HepG2 (cell line): ENCODE measurements around the gene SPG7. TPM values are rescaled to one million over a fixed set of nuclear protein-coding genes. Genes with fewer than 3 reads are reported as not detected.

Experiments used
- AGO2 ChIP-seq: fragments of 200-400 bp; formaldehyde crosslinking; optimal IDR thresholded peaks from 2 replicates; pipeline ENCODE3; 2017; ENCODE audit warnings: mild to moderate bottlenecking, low read depth, low read length, moderate library complexity
- ATF7-NPFF ChIP-seq: sonication (generic); formaldehyde crosslinking; IDR thresholded peaks from 2 replicates; pipeline ENCODE4 v1.8.1; 2023; ENCODE audit warnings: mild to moderate bottlenecking, low read depth, missing genetic modification reagents, moderate library complexity
- E2F2 ChIP-seq: sonication (generic); formaldehyde crosslinking; IDR thresholded peaks from 2 replicates; pipeline ENCODE4 v1.4.0; 2020; ENCODE audit warnings: missing genetic modification reagents, borderline replicate concordance
- HCFC1 ChIP-seq: fragments of 150-350 bp; IDR thresholded peaks from 2 replicates; pipeline ENCODE4 v1.6.1; 2014; ENCODE audit warnings: low read depth, low read length
- HMGXB3 ChIP-seq: sonication (generic); formaldehyde crosslinking; IDR thresholded peaks from 2 replicates; pipeline ENCODE4 v1.4.0; 2020; ENCODE audit warnings: missing genetic modification reagents, borderline replicate concordance
- HNF1B ChIP-seq: sonication (generic); formaldehyde crosslinking; IDR thresholded peaks from 2 replicates; pipeline ENCODE4 v1.5.1; 2020; ENCODE audit warnings: mild to moderate bottlenecking, moderate library complexity, missing genetic modification reagents
- KLF12 ChIP-seq: sonication (generic); formaldehyde crosslinking; IDR thresholded peaks from 2 replicates; pipeline ENCODE4 v1.4.0; 2020; ENCODE audit warnings: missing genetic modification reagents, borderline replicate concordance
- MIXL1 ChIP-seq: IDR thresholded peaks from 2 replicates; pipeline ENCODE4 v1.6.1; 2016
- MLXIP ChIP-seq: sonication (generic); formaldehyde crosslinking; IDR thresholded peaks from 2 replicates; pipeline ENCODE4 v1.9.0; 2021; ENCODE audit warnings: missing genetic modification reagents, borderline replicate concordance
- POGZ ChIP-seq: sonication (generic); formaldehyde crosslinking; IDR thresholded peaks from 2 replicates; pipeline ENCODE4 v1.4.0; 2020; ENCODE audit warnings: mild to moderate bottlenecking, missing genetic modification reagents
- SIX1 ChIP-seq: sonication (generic); formaldehyde crosslinking; IDR thresholded peaks from 2 replicates; pipeline ENCODE4 v1.4.0; 2020; ENCODE audit warnings: missing genetic modification reagents, borderline replicate concordance
- YEATS4 ChIP-seq: sonication (generic); formaldehyde crosslinking; IDR thresholded peaks from 2 replicates; pipeline ENCODE4 v1.4.0; 2020; ENCODE audit warnings: missing genetic modification reagents, borderline replicate concordance
- ZBTB44 ChIP-seq: sonication (generic); formaldehyde crosslinking; IDR thresholded peaks from 2 replicates; pipeline ENCODE4 v1.4.0; 2020; ENCODE audit warnings: missing genetic modification reagents
- ZNF367 ChIP-seq: sonication (generic); formaldehyde crosslinking; IDR thresholded peaks from 2 replicates; pipeline ENCODE4 v1.4.0; 2020; ENCODE audit warnings: missing genetic modification reagents, borderline replicate concordance
- ZNF451 ChIP-seq: sonication (generic); formaldehyde crosslinking; IDR thresholded peaks from 2 replicates; pipeline ENCODE4 v1.5.0; 2020; ENCODE audit warnings: mild to moderate bottlenecking, missing genetic modification reagents
- ZNF672 ChIP-seq: sonication (generic); formaldehyde crosslinking; IDR thresholded peaks from 2 replicates; pipeline ENCODE4 v1.8.1; 2022; ENCODE audit warnings: missing genetic modification reagents
- polyA plus RNA-seq, 8 experiments: library from polyadenylated mRNA; depleted of rRNA in 3 of 8; stranded (reverse) in 7 of 8; unstranded in 1 of 8; fragments of >200 nt; fragmentation: Illumina TruSeq in 4 of 8; extraction: Trizol in 4 of 8; gene quantifications; 2 replicates each; pipeline versions ENCODE4 v1.2.1 to v1.2.3, GENCODE V29; 2011 to 2016; ENCODE audit warnings: low read depth in 4 of 8, missing spikeins in 1 of 8, mixed read lengths in 1 of 8; ENCODE audit not compliant: insufficient read depth in 1 of 8
- total RNA-seq, 5 experiments: library from RNA; depleted of rRNA; stranded (reverse); fragments of >200 nt; fragmentation: Illumina TruSeq; extraction: Trizol; gene quantifications; 2 replicates each; pipeline ENCODE4 v1.2.3, GENCODE V29; 2016; ENCODE audit warnings: low read depth in 1 of 5

The SPG7 gene
- total and polyA plus RNA-seq, 2 of the 13 experiments (the other 11 are each of a cell fraction or from before 2014, with no cell fraction given) = 66.0 to 136 TPM

GRCh38 chr16:89490439-89491237, 17.6 kb upstream of the SPG7 start, which contains the start of gene ANKRD11 (continued):
- TF ChIP-seq HMGXB3 (CRISPR knock-in tag) (peak; percentile 98), ZNF672 (CRISPR knock-in tag) (no peak), KLF12 (CRISPR knock-in tag) (0 out of 2 replicates have a peak, but pooled peaks have one; percentile 16), POGZ (peak; percentile 77; the same call in 1 of the 2 replicates), MLXIP (CRISPR knock-in tag) (peak; percentile 74; the same call in 1 of the 2 replicates), HCFC1 (peak; percentile 43), ATF7-NPFF (CRISPR knock-in tag) (peak; percentile 80), E2F2 (CRISPR knock-in tag) (peak; percentile 87), MIXL1 (peak; percentile 75), SIX1 (CRISPR knock-in tag) (peak; percentile 66; the same call in 1 of the 2 replicates), YEATS4 (CRISPR knock-in tag) (peak; percentile 86; the same call in 1 of the 2 replicates), ZNF451 (0 out of 2 replicates have a peak, but pooled peaks have one; percentile 15), HNF1B (CRISPR knock-in tag) (peak; percentile 34), ZNF367 (CRISPR knock-in tag) (peak; percentile 48; the same call in 1 of the 2 replicates), AGO2 (peak; percentile 88), ZBTB44 (CRISPR knock-in tag) (peak; percentile 67; the same call in 1 of the 2 replicates)
